Umbilical cord (tissue), 2 donors: ENCODE measurements around the gene ARL8B. TPM values are rescaled to one million over a fixed set of nuclear protein-coding genes. Genes with fewer than 3 reads are reported as not detected.

ENCODE experiments used
- DNase-seq: peaks from one replicate; pipeline ENCODE4 v3.0.0-alpha.2; 2015; ENCODE audit warnings: low spot score
- total RNA-seq: library from RNA; depleted of rRNA; stranded (reverse); fragments of >200 nt; gene quantifications from one replicate; pipeline ENCODE4 v1.2.3, GENCODE V29; 2014; ENCODE audit warnings: low replicate concordance; ENCODE audit not compliant: insufficient read depth

The ARL8B gene
- total RNA-seq, 1 donor from 2014 or later = 66.4 TPM

DNA sequence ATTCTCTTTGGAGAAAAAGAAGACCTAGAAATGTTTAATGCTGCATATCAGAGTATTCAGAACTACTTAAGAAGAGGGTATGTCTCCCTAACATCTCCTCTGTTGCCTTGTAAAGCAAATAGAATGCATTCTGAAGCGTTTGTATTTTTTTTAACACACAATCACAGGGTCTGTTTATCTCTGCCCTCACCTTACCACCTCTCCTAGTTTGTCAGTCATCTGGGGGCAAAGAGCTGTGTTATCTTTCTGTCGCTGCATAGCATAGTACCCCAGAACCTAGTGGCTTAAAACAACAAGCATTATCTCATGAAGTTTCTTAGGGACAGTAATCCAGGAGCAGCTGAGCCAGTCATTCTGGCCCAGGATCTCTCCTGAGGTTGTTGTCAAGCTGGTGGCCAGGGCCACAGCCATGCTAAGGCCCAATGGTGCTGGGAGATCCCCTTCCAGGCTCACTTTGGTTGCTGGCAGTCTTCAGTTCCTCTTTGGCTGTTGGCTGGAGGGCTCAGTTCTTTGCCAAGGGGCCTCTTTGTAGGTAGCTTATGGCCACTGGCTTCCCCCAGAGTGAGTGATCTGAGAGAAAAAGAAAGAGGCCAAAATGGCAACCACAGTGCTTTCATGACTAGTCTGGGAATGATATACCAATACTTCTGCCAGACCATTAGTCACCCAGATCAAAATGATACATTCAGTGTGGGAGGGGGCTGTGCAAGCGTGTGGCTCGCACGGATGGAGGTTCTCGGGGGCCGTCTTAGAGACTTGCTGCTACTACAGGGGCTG, 83.3 kb downstream of the ARL8B start:
- no peak for DNase-seq

DNA sequence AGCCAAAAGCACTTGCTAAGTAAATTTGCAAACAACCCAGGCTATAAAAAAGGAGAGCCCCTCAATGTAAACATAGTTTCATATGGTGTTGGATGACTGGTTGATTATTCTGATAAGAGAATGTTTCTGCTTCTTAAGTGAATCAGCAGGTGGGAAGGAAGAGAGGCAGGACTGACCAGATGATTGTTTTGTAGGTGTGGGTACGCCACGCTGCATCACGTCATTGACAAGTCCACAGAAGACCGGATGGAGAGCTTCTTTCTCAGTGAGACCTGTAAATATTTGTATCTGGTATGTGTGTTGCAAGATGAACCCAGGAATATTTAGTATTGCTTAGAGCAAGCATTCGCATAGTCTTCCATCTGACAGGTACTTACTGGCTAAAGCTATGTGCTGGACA, 88.8 kb downstream of the ARL8B start:
- no peak for DNase-seq

DNA sequence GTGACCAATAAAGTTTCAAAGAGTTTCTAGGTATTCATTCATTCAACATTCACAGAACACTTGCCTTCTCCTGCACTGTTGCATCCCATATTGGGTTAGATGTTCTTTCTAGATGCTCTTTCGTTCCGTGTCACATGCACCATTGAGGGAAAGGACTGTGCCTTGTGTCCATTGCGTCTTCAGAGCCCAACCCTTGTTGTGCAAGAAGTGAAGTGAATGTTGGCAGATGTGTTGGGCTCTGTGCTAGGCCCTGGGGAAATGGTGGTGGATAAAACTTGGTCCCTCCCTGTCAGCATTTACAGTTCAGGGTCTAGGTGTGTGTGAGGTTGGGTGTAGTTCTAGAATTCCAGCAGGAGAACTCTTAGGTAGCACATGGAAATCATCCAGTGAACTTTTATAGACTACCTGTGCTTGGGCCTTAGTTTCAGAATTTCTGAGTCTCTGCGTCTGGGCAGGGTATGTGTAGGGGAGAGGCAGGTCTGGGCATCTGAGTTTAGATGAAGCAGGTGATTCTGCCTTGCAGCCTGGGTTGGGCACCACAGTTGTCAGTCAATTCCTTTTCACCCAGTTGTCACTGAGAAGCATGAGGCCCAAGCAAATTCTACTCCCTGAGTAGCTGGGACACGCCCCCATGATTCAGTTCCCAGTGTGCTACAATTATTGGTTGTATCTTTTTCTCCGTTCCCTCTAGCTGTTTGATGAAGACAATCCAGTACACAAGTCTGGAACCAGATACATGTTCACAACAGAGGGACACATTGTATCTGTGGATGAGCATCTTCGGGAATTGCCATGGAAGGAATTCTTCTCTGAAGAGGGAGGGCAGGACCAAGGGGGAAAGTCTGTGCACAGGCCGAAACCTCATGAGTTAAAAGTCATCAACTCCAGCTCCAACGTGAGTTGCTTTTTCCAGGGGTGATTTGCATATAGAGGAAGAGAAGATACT, 90.8 kb downstream of the ARL8B start:
- DNase-seq = no peak

DNA sequence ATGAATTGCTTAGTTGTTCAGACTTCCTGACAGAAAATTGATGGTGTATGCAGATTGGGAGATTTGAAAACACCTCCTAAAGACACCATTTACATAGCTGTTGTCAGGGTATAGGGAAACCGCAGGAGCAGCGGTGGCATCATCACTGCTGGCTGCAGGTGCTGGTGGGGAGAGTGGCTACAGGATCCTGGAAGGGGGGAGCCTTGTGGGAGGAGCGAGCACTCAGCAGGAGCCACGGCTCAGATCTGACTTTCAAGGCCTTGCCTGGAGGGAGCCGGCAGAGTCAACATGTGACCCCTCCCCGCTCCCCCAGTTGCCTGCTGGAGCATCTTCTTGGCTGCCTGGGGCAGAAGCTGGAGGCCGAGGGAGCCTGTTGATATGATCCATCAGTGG, 91.5 kb downstream of the ARL8B start:
- DNase-seq = no peak

DNA sequence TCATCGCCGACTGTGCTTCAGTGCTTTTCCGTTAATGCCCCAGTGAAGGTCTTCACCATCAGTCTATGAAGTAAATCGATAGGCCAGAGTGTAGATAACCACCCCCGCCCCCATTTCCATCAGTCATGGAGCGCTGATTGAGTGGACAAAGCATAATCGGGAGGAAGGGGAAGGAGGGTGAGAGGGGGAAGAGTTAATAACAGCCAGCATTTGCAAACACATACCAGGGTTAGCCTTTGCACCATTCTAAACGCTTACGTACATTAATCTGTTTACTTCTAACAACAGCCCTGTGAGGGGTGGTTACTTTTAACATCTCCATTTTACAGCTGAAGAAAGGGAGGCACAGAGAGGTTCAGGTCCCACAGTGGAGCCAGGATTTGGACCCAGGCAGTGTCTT, 92.3 kb downstream of the ARL8B start:
- DNase-seq = no peak

DNA sequence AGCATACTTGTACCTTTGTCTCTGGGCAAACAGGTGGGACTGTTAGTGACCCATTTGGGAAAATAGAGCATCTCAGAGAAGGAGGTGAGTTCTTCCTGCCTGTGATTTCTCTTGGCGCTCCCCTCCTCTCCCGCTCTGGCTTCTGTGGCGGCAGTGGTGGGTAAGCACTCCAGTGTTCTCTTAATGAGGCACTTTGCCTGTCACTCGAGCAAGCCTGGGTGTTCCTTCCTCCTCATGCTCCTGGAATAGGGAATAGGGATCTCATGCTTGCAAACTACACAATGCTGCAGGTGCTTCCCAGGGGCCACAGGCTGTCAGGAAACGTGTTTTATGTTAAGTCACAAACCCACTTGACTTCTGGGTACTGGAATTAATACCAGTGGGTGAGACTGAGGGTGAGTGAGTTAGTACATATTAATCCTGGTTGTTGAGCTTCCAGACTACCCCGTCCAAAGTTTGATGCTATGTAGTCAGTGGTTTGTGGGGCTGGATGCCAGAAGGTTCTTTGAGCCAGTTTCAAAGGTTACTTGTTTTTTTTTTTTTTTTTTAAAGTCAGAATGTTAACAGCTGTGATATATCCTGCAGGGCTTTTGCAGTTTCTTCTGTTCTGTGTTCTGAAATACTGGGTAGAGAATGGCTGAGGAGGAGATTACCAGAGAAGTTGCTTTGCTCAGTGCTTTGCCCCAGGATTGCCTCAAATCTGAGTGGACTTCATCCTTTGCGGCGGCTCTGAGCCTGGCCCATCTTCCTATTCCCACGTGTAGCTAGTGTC, 95.9 kb downstream of the ARL8B start:
- DNase-seq = peak; percentile 97

DNA sequence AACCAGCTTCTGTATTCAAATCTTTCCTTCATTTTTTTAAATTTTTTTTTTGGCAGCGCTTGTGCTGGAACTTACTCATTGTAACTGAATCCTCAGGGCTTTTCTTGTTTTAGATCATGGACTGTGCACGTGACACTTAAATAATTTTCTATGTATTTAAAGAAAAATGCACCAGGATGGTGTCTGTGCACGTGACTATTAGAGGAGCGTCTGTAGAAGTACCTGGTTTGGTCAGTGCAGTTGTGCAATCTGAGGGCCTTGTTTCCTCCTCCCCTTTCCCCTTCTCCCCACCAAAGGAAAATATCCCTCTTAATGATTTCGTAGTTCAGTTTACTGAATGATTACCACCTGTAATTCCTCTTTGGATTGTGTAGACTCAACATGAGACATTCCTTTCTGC, 96.7 kb downstream of the ARL8B start:
- no peak for DNase-seq

DNA sequence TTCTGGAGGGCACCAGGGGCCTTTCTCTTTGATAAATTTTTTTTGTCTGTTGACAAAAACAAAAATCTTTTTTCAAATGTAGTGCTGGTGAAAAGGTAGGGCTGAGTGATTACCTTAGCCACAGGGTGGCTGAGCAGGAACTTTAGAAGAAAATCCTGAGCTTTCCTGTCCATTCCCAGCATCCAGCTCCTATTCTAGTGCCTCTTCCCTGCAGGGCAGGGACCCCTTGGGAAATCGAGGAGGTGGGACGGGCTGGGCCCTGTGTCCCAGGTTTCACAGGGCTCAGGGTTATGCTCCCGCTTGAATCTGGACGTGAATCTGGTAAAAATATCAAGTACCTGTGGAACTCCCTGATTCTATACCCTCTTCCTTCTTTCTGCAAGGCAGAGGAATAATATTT, 97.1 kb downstream of the ARL8B start:
- no peak for DNase-seq

DNA sequence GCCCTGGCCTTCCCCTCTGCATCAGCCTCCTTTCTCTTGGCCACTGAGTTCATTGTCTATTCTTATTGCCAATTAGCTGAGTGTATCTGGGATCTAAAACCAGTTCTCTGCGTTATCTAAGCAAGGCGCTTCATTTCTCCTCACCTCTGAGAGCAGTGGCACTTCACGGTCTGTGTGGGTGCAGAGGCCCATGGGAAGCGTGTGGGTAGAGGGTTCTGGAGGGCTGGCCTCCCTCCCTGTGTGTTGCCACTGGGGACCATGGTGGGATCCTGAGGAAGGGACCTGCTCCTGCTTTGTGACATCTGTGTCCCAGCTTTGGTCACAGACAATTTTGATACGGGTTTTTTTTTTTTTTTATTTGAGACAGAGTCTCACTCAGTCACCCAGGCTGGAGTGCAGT, 98.1 kb downstream of the ARL8B start:
- no peak for DNase-seq

DNA sequence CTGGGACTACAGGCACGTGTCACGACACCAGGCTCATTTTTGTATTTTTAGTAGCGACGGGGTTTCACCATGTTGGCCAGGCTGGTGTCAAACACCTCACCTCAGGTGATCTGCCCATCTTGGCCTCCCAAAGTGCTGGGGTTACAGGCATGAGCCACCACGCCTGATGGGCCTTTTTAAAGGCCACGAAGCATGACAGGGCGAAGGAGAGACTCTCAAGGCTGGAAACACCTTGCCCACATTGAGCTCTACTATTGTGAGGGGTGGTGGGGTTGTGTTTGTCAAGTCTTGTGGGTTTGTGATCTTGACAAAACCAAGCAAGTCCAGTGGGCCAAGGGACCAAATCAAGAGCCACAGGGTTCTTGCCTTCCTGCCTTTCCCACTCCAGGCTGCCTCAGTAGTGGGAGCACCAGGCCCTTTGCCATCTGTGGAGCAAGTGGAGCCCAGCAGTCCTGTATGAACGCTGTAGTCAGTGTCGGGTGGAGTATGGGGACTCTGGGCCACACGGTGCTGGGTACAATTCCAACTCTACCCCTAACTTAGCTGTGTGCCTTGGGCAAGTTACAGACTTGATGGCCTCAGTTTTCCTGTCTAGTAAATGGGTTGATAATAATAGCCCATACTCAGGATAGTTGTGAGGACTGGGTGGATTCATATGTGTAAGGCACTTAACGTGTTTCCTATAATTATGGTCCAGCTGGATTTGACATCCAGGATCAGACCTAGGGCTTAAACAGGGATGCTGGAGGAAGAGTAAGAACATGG, 98.8 kb downstream of the ARL8B start:
- DNase-seq = no peak

DNA sequence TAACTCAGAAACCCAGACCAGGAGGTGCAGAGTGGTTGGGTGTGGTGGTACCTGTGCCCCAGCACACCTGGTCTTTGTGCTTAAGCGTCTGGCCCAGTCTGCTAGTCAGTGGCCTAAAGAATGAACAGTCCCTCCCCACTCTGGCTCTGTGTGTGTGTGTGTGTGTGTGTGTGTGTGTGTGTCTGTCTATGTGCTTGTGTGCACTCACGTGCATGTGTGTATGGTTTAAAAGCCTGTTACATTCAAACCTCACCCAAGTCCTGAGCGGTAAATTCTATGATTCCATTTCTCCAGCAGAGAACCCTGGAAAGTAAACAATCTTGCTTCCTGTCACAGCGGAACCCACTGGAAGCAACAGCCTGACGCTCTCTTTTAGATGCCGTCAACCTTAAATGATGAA, 99.6 kb downstream of the ARL8B start:
- DNase-seq = no peak

DNA sequence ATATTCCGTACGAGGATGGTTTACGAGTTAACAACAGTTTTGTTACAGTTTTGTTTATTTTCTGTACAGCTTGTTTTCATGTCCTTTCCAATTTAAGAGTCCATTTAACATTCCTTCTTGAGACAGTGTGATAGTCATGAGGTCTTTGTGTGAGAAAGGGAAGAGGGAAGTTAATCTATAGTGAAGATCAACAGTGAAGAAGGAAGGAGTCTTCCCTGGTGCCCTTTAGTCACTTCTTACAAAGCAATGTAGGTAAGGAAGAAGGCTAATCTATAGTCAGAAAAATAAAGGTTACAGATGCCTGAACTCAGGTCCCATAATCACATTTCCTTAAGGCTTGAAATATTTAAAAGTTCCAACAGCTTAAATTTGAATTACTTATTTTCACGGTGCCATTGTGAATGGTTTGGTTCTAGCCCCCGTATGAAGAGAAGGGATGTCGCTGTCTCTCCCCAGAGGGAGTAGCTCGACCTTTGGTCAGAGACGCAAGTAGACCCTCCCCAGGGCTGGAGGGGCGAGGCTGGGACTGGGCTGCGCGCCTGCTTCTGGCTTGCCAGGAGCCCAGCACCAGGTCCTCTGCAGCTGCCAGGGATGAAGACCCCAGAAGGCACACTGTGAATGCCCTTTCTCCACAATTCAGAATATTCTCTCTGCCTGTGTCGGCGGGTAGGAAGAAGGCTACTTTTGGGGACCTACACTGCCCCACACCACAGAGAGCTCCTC, 100.4 kb downstream of the ARL8B start:
- DNase-seq = no peak

DNA sequence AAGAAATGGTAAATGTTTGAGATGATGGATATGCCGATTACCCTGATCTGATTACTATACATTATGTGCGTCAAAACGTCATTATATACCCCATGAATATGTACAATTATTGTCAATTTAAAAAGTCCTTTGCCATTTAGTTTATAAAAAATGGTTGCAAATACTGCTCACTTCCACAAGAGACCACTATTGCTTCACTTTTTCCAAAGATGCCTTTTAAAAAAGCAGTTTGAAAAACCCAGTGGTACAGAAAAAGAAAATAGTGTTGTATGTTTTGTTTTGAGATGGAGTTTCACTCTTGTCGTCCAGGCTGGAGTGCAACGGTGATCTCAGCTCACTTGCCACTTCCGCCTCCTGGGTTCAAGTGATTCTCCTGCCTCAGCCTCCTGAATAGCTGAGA, 104.7 kb downstream of the ARL8B start:
- DNase-seq = peak; percentile 57

DNA sequence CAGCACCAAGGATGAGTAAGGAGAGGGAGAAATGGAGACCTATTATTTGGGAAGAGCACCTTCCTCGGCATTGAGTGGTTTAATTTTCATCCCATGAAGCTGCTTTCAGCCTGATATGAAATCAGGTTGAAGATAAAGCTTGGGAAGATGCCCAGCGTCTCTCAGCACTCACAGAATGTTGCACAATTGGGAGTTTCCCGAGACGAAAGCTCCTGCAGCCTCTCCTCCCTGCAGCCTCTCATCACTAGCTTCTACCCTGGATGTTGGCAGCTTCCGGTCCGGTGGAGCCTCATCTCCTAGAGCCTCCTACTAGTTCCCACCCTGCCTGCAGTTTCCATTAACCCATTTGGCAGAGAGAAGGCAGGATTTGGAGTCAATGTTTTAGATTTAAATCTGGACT, 105.7 kb downstream of the ARL8B start:
- DNase-seq = peak; percentile 78

DNA sequence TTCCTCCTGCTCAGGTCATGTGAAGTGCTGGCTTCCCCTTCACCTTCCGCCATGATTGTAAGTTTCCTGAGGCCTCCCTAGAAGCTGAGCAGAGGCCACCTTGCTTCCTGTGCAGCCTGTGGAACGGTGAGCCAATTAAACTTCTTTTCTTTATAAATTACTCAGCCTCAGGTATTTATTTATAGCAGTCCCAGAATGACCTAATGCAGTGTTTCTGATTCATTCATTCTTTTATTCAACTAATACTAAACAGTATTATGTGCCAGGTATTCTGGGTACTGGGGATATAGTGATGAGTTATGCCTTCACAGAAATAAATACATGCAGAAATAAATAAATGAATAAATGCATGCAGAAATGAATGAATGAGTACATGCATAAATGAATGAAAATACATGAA, 107.3 kb downstream of the ARL8B start:
- no peak for DNase-seq

Other genes starting within 250 kb of the ARL8B start
- 45.7 TPM for gene BHLHE40, start 142.9 kb upstream of the ARL8B start, total RNA-seq
- 10.4 TPM for gene EDEM1, start 65.4 kb downstream of the ARL8B start, total RNA-seq